ENCODE measurements around the gene NUMBL. TPM values are rescaled to one million over a fixed set of nuclear protein-coding genes. Genes with fewer than 3 reads are reported as not detected.

NUMBL gene
- total and polyA plus RNA-seq, 9 of the 15 experiments (the other 6 are each of a cell fraction or from before 2014, with no cell fraction given) = 0.39 to 38.6 (median 6.6) TPM

GRCh38 chr19:40662925-40663694 lies 27.3 kb downstream of the NUMBL start (continued):
- TF ChIP-seq E2F8 (IDR thresholded peaks at IDR 0.05; ENCODE audit: low read depth, partially characterized antibody) (no peak), CREM (IDR thresholded peaks at IDR 0.05; ENCODE audit: low read depth) (peak; percentile 48), MED1 (CRISPR knock-in tag; IDR thresholded peaks at IDR 0.05; ENCODE audit: borderline replicate concordance) (no peak), ASH1L (IDR thresholded peaks at IDR 0.05; ENCODE audit: borderline replicate concordance, low read depth, partially characterized antibody) (no peak), POLR2H (tag; IDR thresholded peaks at IDR 0.05; ENCODE audit: low read depth) (no peak), ZBTB33 (CRISPR knock-in tag; IDR thresholded peaks at IDR 0.05) (peak; percentile 88), CHD7 (IDR thresholded peaks at IDR 0.05; ENCODE audit: low read depth, low read length) (no peak), RUNX1 (IDR thresholded peaks at IDR 0.05; ENCODE audit: low read depth) (no peak)

Data from K562 (cell line).